HG02678 (cell line): ENCODE results near the gene ZNF536.

ENCODE experiments used
- ATAC-seq: cut with Tn5 transposase; IDR thresholded peaks from one replicate; pipeline ENCODE4 v1.9.1; 2021; ENCODE audit warnings: mild to moderate bottlenecking, moderate library complexity; ENCODE audit not compliant: unreplicated experiment

ZNF536 gene

GRCh38 chr19:30371960-30372824, at the start of gene ZNF536:
Gene ZNF536 (plus strand): TSS chr19:30372384. CDS start chr19:30443563, 71,179 bp downstream.
- no peak for ATAC-seq

- ATAC-seq = no peak
Observed at GRCh38 chr19:30322641-30323320, 49.4 kb upstream of the ZNF536 start.

- ATAC-seq = no peak
Observed at GRCh38 chr19:30323904-30324303, 48.3 kb upstream of the ZNF536 start.

- ATAC-seq = no peak
Observed at GRCh38 chr19:30324982-30325381, 47.2 kb upstream of the ZNF536 start.

GRCh38 chr19:30325676-30326392, 46.4 kb upstream of the ZNF536 start:
- ATAC-seq = no peak

GRCh38 chr19:30326393-30326710, 45.8 kb upstream of the ZNF536 start:
- no peak for ATAC-seq

GRCh38 chr19:30327331-30327730, 44.9 kb upstream of the ZNF536 start:
- no peak for ATAC-seq

- ATAC-seq = no peak
Observed at GRCh38 chr19:30328096-30328495, 44.1 kb upstream of the ZNF536 start.

GRCh38 chr19:30330266-30330665, 41.9 kb upstream of the ZNF536 start:
- no peak for ATAC-seq

GRCh38 chr19:30332445-30333234, 39.5 kb upstream of the ZNF536 start:
- ATAC-seq = no peak

- ATAC-seq = no peak
Observed at GRCh38 chr19:30333291-30334065, 38.7 kb upstream of the ZNF536 start.

GRCh38 chr19:30334841-30335240, 37.3 kb upstream of the ZNF536 start:
- no peak for ATAC-seq

GRCh38 chr19:30335306-30335886, 36.8 kb upstream of the ZNF536 start:
- no peak for ATAC-seq

GRCh38 chr19:30336290-30336689, 35.9 kb upstream of the ZNF536 start:
- ATAC-seq = no peak

GRCh38 chr19:30338041-30338456, 34.1 kb upstream of the ZNF536 start:
- no peak for ATAC-seq

- no peak for ATAC-seq
Observed at GRCh38 chr19:30338878-30339623, 33.1 kb upstream of the ZNF536 start.

- ATAC-seq = no peak
Observed at GRCh38 chr19:30339624-30340525, 32.3 kb upstream of the ZNF536 start.
